Panc1 (cell line): Measurements from ENCODE around the gene MRPL20. TPM values are rescaled to one million over a fixed set of nuclear protein-coding genes. Genes with fewer than 3 reads are reported as not detected.
A peak's percentile ranks its signal among the peaks of the same experiment; 100 is the strongest.
"Not testable (repeated sequence)": the region's sequence is repeated elsewhere in the genome, so short reads cannot be mapped to it uniquely, and the experiment has no call there.

Experiments
- ATAC-seq: fragments of 200-7000 bp; cut with Tn5 transposase; 2 replicates; pipeline ENCODE4 v1.9.1; 2020; ENCODE audit warnings: mild to moderate bottlenecking, moderate library complexity
- BruUV-seq: library from RNA; stranded (reverse); fragments of 400-500 nt; replicated peaks from 2 replicates; lab custom pipeline; 2021; lab: Mats Ljungman, UMichigan
- CTCF ChIA-PET: fragments of 300-600 bp; sonication (Branson Sonifier 250); formaldehyde crosslinking; loops from one replicate; lab custom pipeline; 2022; ENCODE audit warnings: antibody characterized with exemption; lab: Charles Lee
- POLR2A ChIA-PET: fragments of 300-600 bp; sonication (Branson Sonifier 250); formaldehyde crosslinking; loops from one replicate; lab custom pipeline; 2022; ENCODE audit warnings: antibody characterized with exemption; lab: Charles Lee
- DNase-seq: peaks from one replicate; pipeline ENCODE4 v3.0.0-alpha.2; 2010; ENCODE audit warnings: low read depth, low spot score
- H3K27ac ChIP-seq: 2 replicates; pipeline ENCODE4 v1.5.1; 2011; ENCODE audit warnings: mild to moderate bottlenecking, low read length, inconsistent platforms
- H3K27me3 ChIP-seq: fragments of 200-500 bp; sonication (Bioruptor generic); 2 replicates; pipeline ENCODE4 v1.6.0; 2014; ENCODE audit warnings: low read length, inconsistent platforms; ENCODE audit not compliant: control insufficient read depth, insufficient read depth
- H3K36me3 ChIP-seq: fragments of 200-500 bp; sonication (Bioruptor generic); 2 replicates; pipeline ENCODE4 v1.5.1; 2014; ENCODE audit warnings: inconsistent platforms, mild to moderate bottlenecking, low read length, moderate library complexity; ENCODE audit not compliant: control insufficient read depth, insufficient read depth
- H3K4me1 ChIP-seq: 2 replicates; pipeline ENCODE4 v1.5.1; 2011; ENCODE audit warnings: inconsistent platforms, mild to moderate bottlenecking, low read length, moderate library complexity; ENCODE audit not compliant: control insufficient read depth, insufficient read depth
- H3K4me3 ChIP-seq, 2 experiments: 2 replicates each; pipeline ENCODE4 v1.5.1; 2011 to 2012; ENCODE audit warnings: low read depth in 2 of 2, low read length in 2 of 2, mild to moderate bottlenecking in 2 of 2, inconsistent platforms in 1 of 2, moderate library complexity in 1 of 2
- H3K9me3 ChIP-seq: fragments of 200-500 bp; sonication (Bioruptor generic); 2 replicates; pipeline ENCODE4 v1.5.1; 2014; ENCODE audit warnings: low read depth, mild to moderate bottlenecking, inconsistent platforms, low read length, moderate library complexity; ENCODE audit not compliant: control insufficient read depth, insufficient read depth
- POLR2AphosphoS5 ChIP-seq: IDR thresholded peaks from 2 replicates; pipeline ENCODE4 v1.6.1; 2012; ENCODE audit warnings: mild to moderate bottlenecking, low read depth, low read length, moderate library complexity
- SIN3A ChIP-seq: IDR thresholded peaks from 2 replicates; pipeline ENCODE4 v1.6.1; 2012; ENCODE audit warnings: low read depth, mild to moderate bottlenecking, low read length, moderate library complexity, borderline replicate concordance; ENCODE audit not compliant: insufficient read depth
- TCF7L2 ChIP-seq: IDR thresholded peaks from 2 replicates; pipeline ENCODE4 v1.6.1; 2011; ENCODE audit warnings: mild to moderate bottlenecking, low read depth, low read length, inconsistent platforms
- in situ Hi-C: cut with HindIII; loops from 2 replicates; pipeline ENCODE4 v1.10.0; 2016; ENCODE audit warnings: low sequenced_read_pairs, low pct_unique_long_range_greater_than_20kb
- intact Hi-C: fragments of 100-400 bp; cut with micrococcal nuclease; formaldehyde crosslinking; loops from one replicate; pipeline ENCODE4 v1.10.0; 2022; ENCODE audit not compliant: unreplicated experiment
- total RNA-seq: library from RNA; stranded (reverse); gene quantifications from one replicate; pipeline ENCODE4 v1.2.1, GENCODE V29; 2021; ENCODE audit not compliant: unreplicated experiment
- TF ChIP-seq, protein P1 (sequence below): fragments of 450-650 bp; IDR thresholded peaks from 2 replicates; pipeline ENCODE4 v1.5.1; 2017; ENCODE audit warnings: mild to moderate bottlenecking
- TF ChIP-seq, protein P2 (sequence below), 2 experiments: IDR thresholded peaks; 2 replicates each; pipeline ENCODE4 v1.6.1; 2011 to 2012; ENCODE audit warnings: low read depth in 2 of 2, control low read depth in 1 of 2, low read length in 1 of 2, mild to moderate bottlenecking in 1 of 2, moderate library complexity in 1 of 2; ENCODE audit not compliant: insufficient read depth in 1 of 2

MRPL20 gene
- total RNA-seq, 1 experiment from 2014 or later, result 196 TPM

DNA sequence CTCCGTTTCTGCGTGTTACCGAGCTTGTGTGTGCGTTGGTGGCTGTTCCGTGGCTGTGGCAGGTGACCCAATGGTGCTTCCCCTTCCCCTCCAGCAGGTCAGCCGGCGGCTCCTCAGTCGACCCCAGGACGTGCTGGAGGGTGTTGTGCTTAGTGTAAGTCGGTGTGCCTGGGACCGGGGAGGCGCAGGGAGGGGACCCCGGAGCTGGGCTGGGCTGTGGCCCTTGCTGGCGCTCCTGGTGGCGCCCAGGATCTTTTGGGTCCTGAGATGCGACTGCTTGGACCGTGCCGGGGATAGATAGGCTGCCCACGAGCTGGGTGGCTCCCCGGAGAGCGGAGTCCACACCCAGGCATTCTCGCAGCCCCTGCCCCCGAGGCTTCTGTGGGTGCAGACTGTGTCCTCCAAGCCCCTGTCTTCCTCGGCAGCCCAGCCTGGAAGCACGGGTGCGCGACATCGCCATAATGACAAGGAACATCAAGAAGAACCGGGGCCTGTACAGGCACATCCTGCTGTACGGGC lies 48.3 kb upstream of the MRPL20 start:
- in situ Hi-C loops, result no loop called here
- Histone ChIP-seq H3K27me3 (no peaks in the 10 kb centered on the region), H3K36me3 (no peaks in the 10 kb centered on the region), H3K4me1 (no peaks in the 10 kb centered on the region), H3K4me3 (no peak overlapping the region), H3K27ac (no peak overlapping the region), H3K9me3 (no peaks in the 10 kb centered on the region)
- no TSS peak for BruUV-seq
- CTCF ChIA-PET, result no interaction called here
- TF ChIP-seq, protein P1, sequence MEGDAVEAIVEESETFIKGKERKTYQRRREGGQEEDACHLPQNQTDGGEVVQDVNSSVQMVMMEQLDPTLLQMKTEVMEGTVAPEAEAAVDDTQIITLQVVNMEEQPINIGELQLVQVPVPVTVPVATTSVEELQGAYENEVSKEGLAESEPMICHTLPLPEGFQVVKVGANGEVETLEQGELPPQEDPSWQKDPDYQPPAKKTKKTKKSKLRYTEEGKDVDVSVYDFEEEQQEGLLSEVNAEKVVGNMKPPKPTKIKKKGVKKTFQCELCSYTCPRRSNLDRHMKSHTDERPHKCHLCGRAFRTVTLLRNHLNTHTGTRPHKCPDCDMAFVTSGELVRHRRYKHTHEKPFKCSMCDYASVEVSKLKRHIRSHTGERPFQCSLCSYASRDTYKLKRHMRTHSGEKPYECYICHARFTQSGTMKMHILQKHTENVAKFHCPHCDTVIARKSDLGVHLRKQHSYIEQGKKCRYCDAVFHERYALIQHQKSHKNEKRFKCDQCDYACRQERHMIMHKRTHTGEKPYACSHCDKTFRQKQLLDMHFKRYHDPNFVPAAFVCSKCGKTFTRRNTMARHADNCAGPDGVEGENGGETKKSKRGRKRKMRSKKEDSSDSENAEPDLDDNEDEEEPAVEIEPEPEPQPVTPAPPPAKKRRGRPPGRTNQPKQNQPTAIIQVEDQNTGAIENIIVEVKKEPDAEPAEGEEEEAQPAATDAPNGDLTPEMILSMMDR, result no peak
- TF ChIP-seq SIN3A (no peak), TCF7L2 (no peak), POLR2AphosphoS5 (no peak)
- TF ChIP-seq, protein P2, sequence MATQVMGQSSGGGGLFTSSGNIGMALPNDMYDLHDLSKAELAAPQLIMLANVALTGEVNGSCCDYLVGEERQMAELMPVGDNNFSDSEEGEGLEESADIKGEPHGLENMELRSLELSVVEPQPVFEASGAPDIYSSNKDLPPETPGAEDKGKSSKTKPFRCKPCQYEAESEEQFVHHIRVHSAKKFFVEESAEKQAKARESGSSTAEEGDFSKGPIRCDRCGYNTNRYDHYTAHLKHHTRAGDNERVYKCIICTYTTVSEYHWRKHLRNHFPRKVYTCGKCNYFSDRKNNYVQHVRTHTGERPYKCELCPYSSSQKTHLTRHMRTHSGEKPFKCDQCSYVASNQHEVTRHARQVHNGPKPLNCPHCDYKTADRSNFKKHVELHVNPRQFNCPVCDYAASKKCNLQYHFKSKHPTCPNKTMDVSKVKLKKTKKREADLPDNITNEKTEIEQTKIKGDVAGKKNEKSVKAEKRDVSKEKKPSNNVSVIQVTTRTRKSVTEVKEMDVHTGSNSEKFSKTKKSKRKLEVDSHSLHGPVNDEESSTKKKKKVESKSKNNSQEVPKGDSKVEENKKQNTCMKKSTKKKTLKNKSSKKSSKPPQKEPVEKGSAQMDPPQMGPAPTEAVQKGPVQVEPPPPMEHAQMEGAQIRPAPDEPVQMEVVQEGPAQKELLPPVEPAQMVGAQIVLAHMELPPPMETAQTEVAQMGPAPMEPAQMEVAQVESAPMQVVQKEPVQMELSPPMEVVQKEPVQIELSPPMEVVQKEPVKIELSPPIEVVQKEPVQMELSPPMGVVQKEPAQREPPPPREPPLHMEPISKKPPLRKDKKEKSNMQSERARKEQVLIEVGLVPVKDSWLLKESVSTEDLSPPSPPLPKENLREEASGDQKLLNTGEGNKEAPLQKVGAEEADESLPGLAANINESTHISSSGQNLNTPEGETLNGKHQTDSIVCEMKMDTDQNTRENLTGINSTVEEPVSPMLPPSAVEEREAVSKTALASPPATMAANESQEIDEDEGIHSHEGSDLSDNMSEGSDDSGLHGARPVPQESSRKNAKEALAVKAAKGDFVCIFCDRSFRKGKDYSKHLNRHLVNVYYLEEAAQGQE (IDR thresholded peaks at IDR 0.05; ENCODE audit: insufficient read depth in 1 of 2, low read depth in 2 of 2, low read length in 1 of 2), result no peak
- intact Hi-C loops, result no loop called here
- DNase-seq (no peak), ATAC-seq (no peak)
- POLR2A ChIA-PET, result no interaction called here

DNA sequence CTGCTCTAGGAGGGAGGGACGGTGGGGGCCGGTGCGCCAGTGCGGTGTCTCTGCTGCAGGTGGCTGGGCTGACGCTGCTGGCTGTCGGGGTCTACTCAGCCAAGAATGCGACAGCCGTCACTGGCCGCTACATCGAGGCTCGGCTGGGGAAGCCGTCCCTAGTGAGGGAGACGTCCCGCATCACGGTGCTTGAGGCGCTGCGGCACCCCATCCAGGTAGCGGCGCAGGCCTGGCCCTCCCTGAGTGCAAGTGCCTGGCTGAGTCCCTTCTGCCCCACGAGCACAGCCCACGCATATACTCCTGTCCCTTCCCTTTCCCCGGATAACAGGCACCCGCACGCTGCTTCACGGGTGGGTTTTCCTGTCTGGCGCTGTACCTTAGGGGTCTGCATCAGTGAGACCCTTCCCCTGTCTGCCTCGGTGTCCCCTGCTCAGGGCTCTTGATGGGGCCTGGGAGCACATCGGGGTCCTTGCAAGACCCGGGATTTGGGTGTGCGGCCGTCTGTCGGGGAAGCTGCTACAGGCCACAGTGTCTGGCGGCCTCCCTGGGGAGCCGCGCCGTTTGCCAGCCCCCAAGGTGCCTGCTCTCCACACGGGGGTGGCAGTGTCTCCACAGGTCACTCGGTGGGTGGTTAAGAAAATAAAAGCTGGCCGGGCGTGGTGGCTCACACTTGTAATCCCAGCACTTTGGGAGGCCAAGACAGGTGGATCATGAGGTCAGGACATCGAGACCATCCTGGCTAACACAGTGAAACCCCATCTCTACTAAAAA lies 47.4 kb upstream of the MRPL20 start:
- H3K36me3 ChIP-seq, intact Hi-C loops, H3K27me3 ChIP-seq, CTCF ChIA-PET, in situ Hi-C loops, H3K9me3 ChIP-seq, DNase-seq, BruUV-seq, H3K27ac ChIP-seq, POLR2A ChIA-PET, H3K4me3 ChIP-seq, H3K4me1 ChIP-seq: not testable (repeated sequence)
- 0 out of 2 replicates have a peak, but pooled peaks have one; percentile 11 for ATAC-seq

DNA sequence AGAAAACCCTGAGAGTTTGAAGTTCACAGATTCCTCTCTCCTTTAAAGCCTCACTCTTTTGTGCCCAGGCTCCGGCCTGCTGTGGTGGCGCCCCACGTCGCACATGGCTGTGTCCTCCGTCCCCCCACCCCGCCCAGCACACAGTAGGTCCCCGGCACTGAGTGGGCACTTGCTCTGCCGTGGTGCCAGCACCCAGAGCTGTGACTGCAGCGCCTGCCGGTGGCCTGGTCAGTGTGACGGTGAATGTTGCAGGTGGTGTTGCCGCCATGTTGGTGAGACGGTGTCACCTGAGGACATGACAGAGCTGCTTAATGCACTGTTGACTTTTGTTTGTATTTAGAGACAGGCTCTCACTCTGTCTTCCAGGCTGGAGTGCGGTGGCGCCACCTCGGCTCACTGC lies 45.8 kb upstream of the MRPL20 start:
- H3K4me3 ChIP-seq, result no peak overlapping the region
- DNase-seq, result no peak
- BruUV-seq, result no TSS peak
- intact Hi-C loops (no loop called here), in situ Hi-C loops (no loop called here)
- no peak overlapping the region for H3K27ac ChIP-seq
- CTCF ChIA-PET, result no interaction called here
- TF ChIP-seq POLR2AphosphoS5 (no peak), TCF7L2 (no peak), SIN3A (no peak)
- TF ChIP-seq, protein P2 (IDR thresholded peaks at IDR 0.05; ENCODE audit: insufficient read depth in 1 of 2, low read depth in 2 of 2, low read length in 1 of 2), result no peak
- TF ChIP-seq, protein P1, result no peak
- no peaks in the 10 kb centered on the region for H3K4me1 ChIP-seq
- no peaks in the 10 kb centered on the region for H3K36me3 ChIP-seq
- ATAC-seq, result no peak
- POLR2A ChIA-PET, result interaction anchor here (0.6 kb wide), 1 partner anchor 46 kb away, joined by 19 read pairs; no protein-coding TSS in a partner anchor
- H3K9me3 ChIP-seq, result no peaks in the 10 kb centered on the region
- H3K27me3 ChIP-seq, result no peaks in the 10 kb centered on the region
